T-helper 1 cell (primary cell): ENCODE data around the gene RNF123.

Experiments used
- DNase-seq, 5 donors: peaks; one replicate each; pipeline ENCODE4 v3.0.0-alpha.2; 2012 to 2020

Gene RNF123

DNA sequence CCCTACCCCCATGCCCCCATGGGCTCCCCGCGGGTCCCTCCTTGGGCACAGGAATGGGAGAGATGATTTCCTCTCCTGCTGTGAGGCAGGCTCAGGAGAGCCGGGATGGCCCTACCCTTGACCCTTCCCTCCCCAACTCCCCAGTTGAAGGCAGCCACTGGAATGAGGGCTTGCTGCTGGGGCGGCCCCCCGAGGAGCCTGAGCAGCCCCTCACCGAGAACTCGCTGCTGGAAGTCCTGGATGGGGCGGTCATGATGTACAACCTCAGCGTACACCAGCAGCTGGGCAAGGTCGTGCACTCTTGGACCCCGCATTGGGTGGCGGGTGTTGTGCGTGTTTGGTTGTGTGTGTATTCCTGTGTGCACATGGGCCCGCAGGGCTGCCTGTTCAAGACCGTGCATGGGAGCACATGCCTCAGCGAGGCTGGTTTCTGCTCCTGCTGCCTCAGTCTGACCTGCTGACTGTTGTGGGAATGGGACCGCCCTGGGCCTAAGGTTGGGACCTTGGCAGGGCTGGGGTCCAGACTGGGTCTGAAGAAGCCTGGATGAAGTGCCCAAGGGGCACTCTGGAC is 16.1 kb downstream of the RNF123 start:
- DNase-seq: no peak

DNA sequence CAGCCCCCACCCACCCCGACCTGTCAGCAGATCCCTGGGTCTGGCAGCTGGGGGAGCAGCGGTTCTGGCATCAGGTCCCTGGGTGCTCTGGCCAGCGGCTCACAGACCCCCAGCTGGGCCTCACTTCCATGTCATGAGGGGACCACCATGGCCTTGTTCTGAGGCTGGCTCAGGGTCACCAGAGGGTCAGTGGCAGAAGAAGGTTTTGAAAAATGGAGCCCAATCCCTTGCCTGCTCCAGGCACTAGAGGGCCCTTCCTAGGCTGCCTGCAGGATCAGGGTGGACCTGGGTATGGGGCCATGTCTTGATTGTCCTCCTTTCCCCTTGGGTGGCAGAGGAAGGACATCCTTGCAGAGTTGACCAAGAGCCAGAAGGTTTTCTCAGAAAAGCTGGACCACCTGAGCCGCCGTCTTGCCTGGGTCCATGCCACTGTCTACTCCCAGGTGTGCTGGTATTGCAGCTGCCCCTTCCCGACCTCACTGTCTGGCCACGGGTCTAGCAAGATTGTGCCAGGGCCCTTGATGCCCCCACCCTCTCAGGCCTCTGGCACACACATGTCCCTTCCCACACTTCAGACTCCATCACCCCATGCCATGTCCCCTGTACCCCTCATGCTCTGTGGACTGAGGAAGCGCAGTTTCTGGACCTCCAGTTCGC is 17.2 kb downstream of the RNF123 start:
- DNase-seq: no peak

DNA sequence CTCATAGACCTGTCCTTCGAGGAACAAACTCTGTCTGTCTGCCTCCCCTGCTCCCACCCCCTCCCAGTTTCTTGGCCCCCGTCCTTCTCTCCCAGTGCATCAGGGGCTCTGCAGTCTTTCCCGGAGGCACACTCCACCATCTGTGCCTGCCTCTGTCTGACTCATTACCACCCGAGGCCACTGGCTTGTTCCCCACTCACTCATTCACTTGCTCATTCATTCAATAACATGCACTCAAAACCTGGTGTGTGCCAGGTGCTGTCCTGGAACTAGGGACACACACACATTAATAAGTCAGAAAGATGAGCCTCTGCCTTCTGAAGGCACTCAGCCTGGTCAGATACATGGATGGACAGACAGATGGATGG is 17.7 kb downstream of the RNF123 start:
- no peak for DNase-seq

DNA sequence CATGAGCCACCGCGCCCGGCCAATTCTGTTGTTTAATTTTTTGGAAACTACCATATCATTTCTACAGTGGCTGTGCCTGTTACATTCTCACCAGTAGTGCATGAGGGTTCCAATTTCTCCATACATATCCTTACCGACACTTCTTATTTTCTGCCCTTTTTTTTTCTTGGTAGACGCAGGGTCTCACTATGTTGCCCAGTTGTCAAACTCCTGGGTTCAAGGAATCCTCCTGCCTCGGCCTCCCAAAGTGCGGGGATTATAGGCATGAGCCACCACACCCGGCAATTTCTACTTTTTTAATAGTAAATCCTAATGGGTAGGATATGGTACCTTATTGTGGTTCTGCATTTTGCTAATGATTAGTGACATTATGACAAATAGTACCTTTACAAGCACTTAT is 20.5 kb downstream of the RNF123 start:
- DNase-seq: no peak

- DNase-seq: no peak
Observed at GRCh38 chr3:49711489-49711888, 22.1 kb downstream of the RNF123 start.

DNA sequence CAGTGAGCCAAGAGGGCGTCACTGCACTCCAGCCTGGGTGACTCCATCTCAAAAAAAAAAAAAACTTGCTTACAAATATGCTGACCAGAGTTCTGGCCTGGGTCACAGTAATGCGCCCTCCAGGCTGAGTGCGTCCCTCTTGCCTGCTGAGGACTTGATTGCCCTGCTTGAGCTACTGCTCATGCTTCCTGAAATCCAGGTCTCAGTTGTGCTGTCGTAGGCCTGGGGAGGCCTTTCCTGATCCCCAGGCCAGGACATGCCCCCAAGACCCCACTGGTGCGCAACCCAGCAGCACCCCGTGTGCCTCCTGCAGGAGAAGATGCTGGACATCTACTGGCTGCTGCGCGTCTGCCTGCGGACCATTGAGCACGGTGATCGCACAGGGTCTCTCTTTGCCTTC is 22.8 kb downstream of the RNF123 start:
- DNase-seq: no peak

- no peak for DNase-seq
Observed at GRCh38 chr3:49712631-49713317, 23.4 kb downstream of the RNF123 start.

GRCh38 chr3:49713336-49714105 is 24.2 kb downstream of the RNF123 start:
- no peak for DNase-seq

DNA sequence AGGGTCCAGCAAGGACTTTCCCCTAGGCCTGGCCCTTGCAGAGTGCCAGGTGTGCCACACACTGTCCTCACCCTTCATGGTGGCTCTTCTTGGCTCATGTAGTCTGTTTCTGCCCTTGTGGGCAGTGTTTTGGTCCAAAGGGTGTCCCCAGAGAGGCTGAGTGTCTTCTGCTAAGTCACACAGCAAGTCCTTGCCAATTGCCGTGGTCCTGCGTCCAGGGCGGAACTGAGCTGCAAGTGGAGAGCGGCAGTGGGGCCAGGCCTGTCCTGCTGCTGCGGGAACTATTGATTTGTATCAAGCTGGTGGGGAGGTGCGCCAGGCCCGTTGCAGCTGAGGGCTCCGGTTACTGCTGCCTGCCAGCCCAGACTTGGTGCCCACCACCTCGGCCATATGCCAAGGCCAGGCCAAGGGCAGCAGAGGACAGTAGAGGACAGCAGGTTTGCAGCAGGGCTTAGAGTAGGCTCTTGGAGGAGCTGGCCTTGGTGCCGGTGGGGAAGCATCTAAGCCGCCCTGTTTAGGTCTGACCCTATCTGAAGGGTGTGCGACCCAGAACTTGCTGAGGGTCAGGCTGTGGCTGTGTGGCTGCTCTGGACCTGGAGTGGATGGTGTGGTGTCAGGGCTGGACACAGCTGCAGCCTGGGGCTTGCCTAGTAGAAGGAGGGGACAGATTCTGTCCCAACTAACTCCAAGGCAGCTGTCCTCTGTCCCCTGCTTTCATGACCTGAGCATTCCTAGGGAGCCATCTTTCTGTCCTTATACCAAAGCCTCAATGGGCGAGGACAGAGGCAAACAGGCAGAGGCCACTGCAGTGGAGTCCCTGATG is 25.6 kb downstream of the RNF123 start:
- DNase-seq: no peak

GRCh38 chr3:49715611-49716121 is 26.3 kb downstream of the RNF123 start:
- no peak for DNase-seq

DNA sequence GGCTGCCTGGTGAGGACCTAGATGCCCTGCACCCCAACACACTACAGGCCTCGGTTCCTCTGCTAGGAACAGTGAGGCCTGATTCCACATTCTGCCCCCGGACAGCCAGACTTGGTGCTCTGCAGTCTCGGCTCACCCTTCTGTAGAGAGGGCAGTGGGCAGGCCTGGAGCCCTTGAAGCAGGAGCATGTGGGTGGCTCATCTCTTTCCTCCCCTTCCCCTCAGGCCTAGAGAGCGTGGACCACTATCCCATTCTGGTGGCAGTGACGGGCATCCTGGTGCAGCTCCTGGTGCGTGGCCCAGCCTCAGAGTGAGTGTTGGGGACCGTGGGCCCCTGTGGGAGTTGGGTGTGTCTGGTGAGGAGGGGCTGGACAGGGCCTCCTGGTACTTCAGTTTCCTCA is 26.8 kb downstream of the RNF123 start:
- no peak for DNase-seq

- no peak for DNase-seq
Observed at GRCh38 chr3:49716691-49717210, 27.4 kb downstream of the RNF123 start.

DNA sequence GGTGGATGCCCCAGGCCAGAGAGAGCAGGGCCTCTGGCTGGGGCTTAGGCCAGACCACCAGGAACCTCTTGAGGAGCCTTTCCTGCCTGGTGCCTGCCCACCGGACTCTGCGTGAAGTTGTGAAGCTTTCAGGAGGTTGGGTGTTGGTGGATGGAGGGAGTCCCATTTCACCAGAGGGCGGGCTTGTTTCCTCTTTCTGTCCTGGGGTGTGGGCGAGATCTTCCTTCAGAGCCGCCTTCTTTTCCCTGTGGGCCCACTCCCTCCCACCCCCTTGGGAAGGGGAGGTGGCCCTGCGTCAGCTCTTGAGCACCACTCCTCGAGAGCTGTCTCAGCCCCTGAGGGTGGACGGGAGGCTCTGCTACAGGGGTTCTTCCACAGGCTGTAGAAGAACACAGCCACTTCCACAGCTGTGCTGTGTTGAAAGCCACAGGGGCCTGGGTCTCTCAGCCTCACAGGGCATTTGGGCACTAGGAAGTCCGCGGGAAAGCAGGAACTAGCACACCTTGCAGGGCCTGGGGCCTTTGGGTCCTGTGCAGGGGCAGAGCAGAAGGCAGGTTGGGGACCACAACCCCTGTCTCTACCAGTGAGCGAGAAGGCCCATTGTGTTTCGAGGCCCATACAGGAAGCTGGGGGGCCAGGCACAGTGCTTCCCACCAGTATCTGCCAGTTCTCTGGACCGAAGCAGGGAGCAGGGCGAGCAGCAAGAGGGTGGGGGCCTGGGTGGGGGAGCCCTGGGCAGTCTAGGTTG is 28.0 kb downstream of the RNF123 start:
- no peak for DNase-seq

- DNase-seq: no peak
Observed at GRCh38 chr3:49717959-49718857, 28.9 kb downstream of the RNF123 start.

- DNase-seq: no peak
Observed at GRCh38 chr3:49718858-49719213, 29.5 kb downstream of the RNF123 start.

DNA sequence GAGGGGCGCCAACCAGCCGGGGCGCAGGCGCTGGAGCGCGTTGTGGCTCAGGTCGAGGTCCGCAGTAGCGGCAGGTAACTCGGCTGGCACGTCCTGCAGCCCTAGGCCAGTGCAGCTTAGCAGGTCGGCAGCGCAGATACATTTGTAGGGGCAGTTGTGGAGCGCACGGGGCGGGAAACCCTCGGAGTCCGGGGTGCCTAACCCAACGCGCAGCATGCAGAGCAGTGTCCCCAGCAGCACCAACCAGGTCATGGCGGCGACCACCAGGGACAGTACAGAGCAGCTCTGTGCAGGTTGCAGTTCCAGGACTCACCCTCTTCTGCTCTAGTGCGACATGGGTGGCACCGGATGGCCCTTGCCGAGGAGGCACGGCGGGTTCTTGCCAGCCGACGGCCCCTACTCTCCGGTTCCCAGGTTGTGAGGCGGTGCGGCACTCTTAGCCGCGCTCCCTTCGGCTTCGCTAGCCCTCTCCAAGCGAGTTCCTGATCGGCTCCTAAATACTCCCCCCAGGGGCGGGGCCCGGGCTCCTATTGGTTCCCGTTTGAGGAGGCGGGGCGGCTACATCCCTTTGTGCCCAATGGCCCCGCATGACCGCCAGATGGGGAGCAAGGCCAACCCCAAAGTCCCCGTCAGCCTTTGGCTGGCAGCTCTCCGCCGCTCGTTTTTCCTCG is 30.0 kb downstream of the RNF123 start, which contains the start of gene AMIGO3:
Gene AMIGO3, minus strand, starts transcription at position 471 of the 671 bp plus-strand sequence. Its CDS starts 219 bp downstream, at position 252.
- DNase-seq: peak; percentile 84 to 91 (median 86)

DNA sequence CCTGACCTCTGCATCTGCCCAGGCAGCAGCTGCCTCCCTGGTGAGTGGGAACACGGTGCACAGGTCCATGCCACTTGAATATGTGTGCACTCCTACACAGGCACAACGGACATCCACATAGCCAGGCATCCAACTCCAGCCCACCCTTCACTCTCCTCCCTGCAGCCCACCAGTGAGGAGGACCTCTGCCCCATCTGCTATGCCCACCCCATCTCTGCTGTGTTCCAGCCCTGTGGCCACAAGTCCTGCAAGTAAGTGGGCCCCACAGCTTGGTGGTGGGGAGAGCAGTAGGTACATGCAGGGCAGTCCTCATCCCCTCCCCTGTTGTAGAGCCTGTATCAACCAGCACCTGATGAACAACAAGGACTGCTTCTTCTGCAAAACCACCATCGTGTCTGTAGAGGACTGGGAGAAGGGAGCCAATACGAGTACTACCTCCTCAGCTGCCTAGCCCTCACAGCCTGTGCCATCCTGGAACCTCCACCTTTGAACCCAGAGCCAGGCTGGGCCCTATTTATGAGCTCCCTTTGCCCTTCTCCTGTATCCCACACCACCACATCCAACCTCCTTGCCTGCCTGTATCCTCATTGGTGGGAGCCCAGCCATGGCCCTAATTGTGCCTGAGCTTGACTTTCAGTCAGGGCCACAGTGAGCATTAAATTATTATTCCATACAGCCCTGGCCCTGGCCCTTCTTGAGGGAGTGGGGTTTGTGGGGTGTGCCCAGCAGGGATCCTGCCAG is 31.7 kb downstream of the RNF123 start:
- no peak for DNase-seq

DNA sequence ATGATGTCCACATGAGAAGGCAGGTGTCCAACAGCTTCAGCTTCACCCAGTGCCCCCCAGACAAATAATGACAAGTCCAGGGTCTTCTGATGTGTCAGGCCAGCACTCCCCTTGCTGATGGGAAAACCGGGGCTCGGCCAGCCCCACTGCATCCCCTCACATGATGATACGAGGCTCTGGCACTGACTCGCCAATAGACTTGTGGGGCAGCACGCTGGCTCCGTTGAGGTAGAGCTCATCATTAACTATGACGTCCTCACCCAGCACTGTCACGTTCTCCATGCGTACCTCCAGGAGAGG is 32.2 kb downstream of the RNF123 start:
- DNase-seq: no peak
